GM12878 (cell line): ENCODE measurements around the gene VPS16. TPM values are rescaled to one million over a fixed set of nuclear protein-coding genes. Genes with fewer than 3 reads are reported as not detected.

Experiments
- ATAC-seq: fragments of 200-7000 bp; cut with Tn5 transposase; 3 replicates; pipeline ENCODE4 v1.9.1; 2020; ENCODE audit warnings: mild to moderate bottlenecking, moderate library complexity
- BruUV-seq: library from RNA; stranded (reverse); fragments of 400-500 nt; replicated peaks from 2 replicates; lab custom pipeline; 2021; lab: Mats Ljungman, UMichigan
- CTCF ChIA-PET: fragments of 300-600 bp; sonication (Branson Sonifier 250); formaldehyde crosslinking; extraction: SDS; loops from one replicate; lab custom pipeline; 2021; ENCODE audit warnings: inconsistent platforms; lab: Yijun Ruan, JAX
- POLR2A ChIA-PET: fragments of 350-600 bp; formaldehyde crosslinking; extraction: SDS; loops from one replicate; lab custom pipeline; 2021; ENCODE audit warnings: inconsistent platforms; lab: Charles Lee
- RAD21 ChIA-PET: fragments of 300-600 bp; sonication (Branson Sonifier 250); formaldehyde crosslinking; loops from one replicate; lab custom pipeline; 2023; ENCODE audit warnings: antibody characterized with exemption; ENCODE audit not compliant: unreplicated experiment; lab: Charles Lee
- SMC1A ChIA-PET: fragments of 300-600 bp; sonication (Branson Sonifier 250); formaldehyde crosslinking; loops from one replicate; lab custom pipeline; 2023; ENCODE audit not compliant: unreplicated experiment, uncharacterized antibody; lab: Charles Lee
- DNase-seq: peaks from one replicate; pipeline ENCODE4 v3.0.0-alpha.2; 2011; ENCODE audit warnings: low read depth, low spot score
- FAIRE-seq: peaks from 3 replicates; lab custom pipeline; 2011; peaks lifted over from hg19 to GRCh38; lab: Jason Lieb, UNC
- H2AFZ ChIP-seq: 2 replicates; pipeline ENCODE4 v1.6.0; 2011; ENCODE audit warnings: low read depth, low read length, control low read depth; ENCODE audit not compliant: control insufficient read depth
- H3K27ac ChIP-seq: 2 replicates; pipeline ENCODE4 v1.5.1; 2011; ENCODE audit warnings: control low read depth; ENCODE audit not compliant: control insufficient read depth, insufficient read depth
- H3K27me3 ChIP-seq, 2 experiments: replicated peaks in 1 of 2; 2 replicates each; pipeline versions ENCODE4 v1.6.0 to v1.6.1; 2011; ENCODE audit warnings: low read length in 1 of 2; ENCODE audit not compliant: control insufficient read depth in 2 of 2, insufficient read depth in 2 of 2
- H3K36me3 ChIP-seq, 2 experiments: 2 replicates each; pipeline ENCODE4 v1.5.1; 2011; ENCODE audit warnings: low read length in 1 of 2; ENCODE audit not compliant: control insufficient read depth in 2 of 2, insufficient read depth in 2 of 2
- H3K4me1 ChIP-seq: 2 replicates; pipeline ENCODE4 v1.6.1; 2011; ENCODE audit warnings: mild to moderate bottlenecking, low read length, moderate library complexity, mixed read lengths; ENCODE audit not compliant: control insufficient read depth, insufficient read depth
- H3K4me2 ChIP-seq: 2 replicates; pipeline ENCODE4 v1.6.0; 2011; ENCODE audit warnings: control low read depth; ENCODE audit not compliant: control insufficient read depth, insufficient read depth
- H3K4me3 ChIP-seq: fragments of 200-600 bp; sonication (generic); 2 replicates; pipeline ENCODE4 v1.5.1; 2016
- H3K79me2 ChIP-seq: 2 replicates; pipeline ENCODE4 v1.6.0; 2011; ENCODE audit warnings: low read length; ENCODE audit not compliant: control insufficient read depth, insufficient read depth
- H3K9ac ChIP-seq: 2 replicates; pipeline ENCODE4 v1.8.0; 2011; ENCODE audit warnings: low read length, control low read depth, mixed read lengths; ENCODE audit not compliant: control insufficient read depth, insufficient read depth
- H3K9me3 ChIP-seq: replicated peaks from 3 replicates; pipeline ENCODE4 v1.5.1; 2011; ENCODE audit warnings: mild to moderate bottlenecking, low read length; ENCODE audit not compliant: control insufficient read depth, insufficient read depth
- H4K20me1 ChIP-seq: 2 replicates; pipeline ENCODE4 v1.6.0; 2011; ENCODE audit not compliant: control insufficient read depth, insufficient read depth
- CBFB ChIP-seq: IDR thresholded peaks from 2 replicates; pipeline ENCODE4 v1.6.1; 2016; ENCODE audit warnings: antibody characterized with exemption, low read depth
- HCFC1 ChIP-seq: fragments of 150-350 bp; IDR thresholded peaks from 2 replicates; pipeline ENCODE4 v1.6.1; 2014; ENCODE audit warnings: low read length
- HDAC6 ChIP-seq: fragments of 200-600 bp; sonication (generic); IDR thresholded peaks from one replicate; pipeline ENCODE4 v1.8.0; 2017; ENCODE audit warnings: antibody characterized with exemption; ENCODE audit not compliant: unreplicated experiment
- IRF3 ChIP-seq: fragments of 450-650 bp; IDR thresholded peaks from 2 replicates; pipeline ENCODE4 v1.6.1; 2014; ENCODE audit warnings: mild to moderate bottlenecking
- JUND ChIP-seq: IDR thresholded peaks from 2 replicates; pipeline ENCODE4 v1.6.1; 2012; ENCODE audit warnings: low read depth, mild to moderate bottlenecking, low read length, improper control_type of control experiment, moderate library complexity
- MTA2 ChIP-seq: fragments of 450-650 bp; IDR thresholded peaks from 2 replicates; pipeline ENCODE4 v1.6.1; 2016; ENCODE audit warnings: low read depth, mild to moderate bottlenecking, moderate library complexity
- NFYA ChIP-seq: IDR thresholded peaks from 2 replicates; pipeline ENCODE4 v1.6.1; 2011; ENCODE audit warnings: low read depth, mild to moderate bottlenecking, low read length, improper control_type of control experiment, borderline replicate concordance
- SRF ChIP-seq, 2 experiments: IDR thresholded peaks; 2 replicates each; pipeline ENCODE4 v1.6.1; 2011; ENCODE audit warnings: low read depth in 2 of 2, low read length in 2 of 2, mild to moderate bottlenecking in 1 of 2, moderate library complexity in 1 of 2
- YY1 ChIP-seq: IDR thresholded peaks from 2 replicates; pipeline ENCODE4 v1.6.1; 2011; ENCODE audit warnings: low read depth, mild to moderate bottlenecking, low read length
- ZNF622 ChIP-seq: fragments of 450-650 bp; IDR thresholded peaks from 2 replicates; pipeline ENCODE4 v1.6.1; 2017; ENCODE audit warnings: mild to moderate bottlenecking, inconsistent platforms
- WGBS: methylation state at CpG from one replicate; pipeline ENCODE4 v1.1.6; 2016; ENCODE audit warnings: low lambda C conversion rate; ENCODE audit not compliant: insufficient replicate concordance, insufficient coverage; ENCODE audit errors: missing lambda C conversion rate; 5-methylcytosine and 5-hydroxymethylcytosine counted together
- in situ Hi-C: fragments of 300-500 bp; cut with MboI; formaldehyde crosslinking; loops from 9 replicates; pipeline ENCODE4 v1.14.3; 2018; ENCODE audit warnings: mixed read lengths
- intact Hi-C: fragments of 100-400 bp; cut with micrococcal nuclease; formaldehyde crosslinking; loops from one replicate; pipeline ENCODE4 v1.14.2; 2022; ENCODE audit not compliant: unreplicated experiment
- polyA plus RNA-seq, 11 experiments: library from polyadenylated mRNA; depleted of rRNA in 4 of 11; unstranded in 6 of 11; stranded (reverse) in 5 of 11; fragments of >200 nt; fragmentation: Nextera tagmentation in 4 of 11; fragmentation: Illumina TruSeq in 1 of 11; extraction: Ambion mirVana in 4 of 11; extraction: Trizol in 1 of 11; gene quantifications; 1 replicate in 1 of 11; 2 replicates in 10 of 11; pipeline versions ENCODE4 v1.2.1 to v1.2.3, GENCODE V29; 2011 to 2016; ENCODE audit warnings: inconsistent platforms in 2 of 11, missing spikeins in 2 of 11, low read depth in 1 of 11
- total RNA-seq, 4 experiments: library from RNA; depleted of rRNA in 3 of 4; stranded (reverse); fragments of >200 nt in 3 of 4; fragmentation: Illumina TruSeq in 1 of 4; extraction: Trizol in 1 of 4; gene quantifications; 2 replicates each; pipeline versions ENCODE4 v1.2.1 to v1.2.3, GENCODE V29; 2013 to 2021

Gene VPS16
- total and polyA plus RNA-seq, 10 of the 15 experiments (the other 5 are each of a cell fraction or from before 2014, with no cell fraction given), result 8.4 to 37.5 (median 26.4) TPM

GRCh38 chr20:2820084-2820895 lies 20.3 kb upstream of the VPS16 start:
- in situ Hi-C loops, result loop anchor here (5.0 kb wide), 1 partner anchor 1217 kb away; no protein-coding TSS in a partner anchor
- Histone ChIP-seq H3K27ac (no peak overlapping the region), H2AFZ (no peak overlapping the region), H3K4me3 (no peak overlapping the region)
- no peak for FAIRE-seq
- ATAC-seq, result no peak
- no TSS peak for BruUV-seq
- TF ChIP-seq JUND (no peak), MTA2 (no peak), SRF (IDR thresholded peaks at IDR 0.05; ENCODE audit: low read depth in 2 of 2, low read length in 2 of 2) (no peak), YY1 (no peak), HDAC6 (no peak), NFYA (no peak), HCFC1 (no peak), IRF3 (no peak), CBFB (no peak), ZNF622 (no peak)
- TF ChIP-seq, all 136 proteins: peak for 0
- CTCF ChIA-PET, result no interaction called here
- Histone ChIP-seq H3K9me3 (no peaks in the 10 kb centered on the region), H3K4me2 (no peak overlapping the region), H3K27me3 (no peaks in the 10 kb centered on the region), H3K36me3 (no peaks in the 10 kb centered on the region), H3K9ac (no peak overlapping the region), H3K4me1 (no peaks in the 10 kb centered on the region), H4K20me1 (no peaks in the 10 kb centered on the region), H3K79me2 (no peaks in the 10 kb centered on the region)
- intact Hi-C loops, result no loop called here
- 70% methylated on average over 32 of the region's 32 CpGs for WGBS
- SMC1A ChIA-PET, result no interaction called here
- DNase-seq, result no peak
- POLR2A ChIA-PET, result no interaction called here
- RAD21 ChIA-PET, result no interaction called here
